Gastrocnemius medialis (tissue), 4 donors: ENCODE results near the gene MAP7. TPM values are rescaled to one million over a fixed set of nuclear protein-coding genes. Genes with fewer than 3 reads are reported as not detected.

Source experiments
- ATAC-seq, 2 donors: fragments of 150-250 bp; one replicate each; pipeline ENCODE4 v1.9.1; 2016
- DNase-seq, 2 donors: peaks; one replicate each; pipeline ENCODE4 v3.0.0-alpha.2; 2019
- H3K27ac ChIP-seq, 4 donors: fragments of 200-600 bp; sonication (generic); 1 replicate in 1 of 4; 2 replicates in 3 of 4; pipeline ENCODE4 v1.5.1; 2016 to 2018; ENCODE audit warnings: mild to moderate bottlenecking in 2 of 4, moderate library complexity in 1 of 4
- H3K27me3 ChIP-seq, 3 donors: fragments of 200-600 bp; sonication (generic) in 2 of 3; 1 replicate in 1 of 3; 2 replicates in 2 of 3; pipeline versions ENCODE4 v1.5.1 to v1.6.0; 2016 to 2019; ENCODE audit warnings: mild to moderate bottlenecking in 1 of 3, moderate library complexity in 1 of 3
- H3K36me3 ChIP-seq, 2 donors: fragments of 200-600 bp; sonication (generic) in 1 of 2; one replicate each; pipeline ENCODE4 v1.5.1; 2017 to 2018
- H3K4me1 ChIP-seq, 2 donors: fragments of 200-600 bp; sonication (generic) in 1 of 2; one replicate each; pipeline ENCODE4 v1.5.1; 2016 to 2017; ENCODE audit warnings: mild to moderate bottlenecking in 2 of 2
- H3K4me3 ChIP-seq, 4 donors: fragments of 200-600 bp; sonication (generic) in 3 of 4; 1 replicate in 1 of 4; 2 replicates in 3 of 4; pipeline ENCODE4 v1.5.1; 2016 to 2019; ENCODE audit warnings: mild to moderate bottlenecking in 2 of 4
- H3K9me3 ChIP-seq, 3 donors: fragments of 200-600 bp; sonication (generic) in 2 of 3; 1 replicate in 1 of 3; 2 replicates in 2 of 3; pipeline ENCODE4 v1.5.1; 2016 to 2019
- POLR2A ChIP-seq, 2 donors: fragments of 450-650 bp; IDR thresholded peaks; one replicate each; pipeline ENCODE4 v1.6.1; 2017; ENCODE audit warnings: antibody characterized with exemption in 2 of 2, mild to moderate bottlenecking in 2 of 2, moderate library complexity in 2 of 2
- in situ Hi-C, 4 donors: fragments of 200-750 bp; cut with MboI; loops; one replicate each; pipeline versions ENCODE4 v1.15.0 to v1.8.0; 2017; ENCODE audit warnings: low sequenced_read_pairs in 4 of 4
- intact Hi-C: fragments of 100-400 bp; cut with DNase I; formaldehyde crosslinking; loops from one replicate; pipeline ENCODE4 v1.15.1; 2023; ENCODE audit warnings: low total_unique reads
- total RNA-seq, 4 donors: library from RNA; depleted of rRNA; stranded (reverse); fragments of >200 nt; gene quantifications; one replicate each; pipeline versions ENCODE4 v1.1.0 to v1.2.3, GENCODE V29; 2016
- TF ChIP-seq, protein P1 (sequence below), 5 experiments: fragments of 450-650 bp in 3 of 5; fragments of 200-600 bp in 2 of 5; sonication (generic) in 2 of 5; IDR thresholded peaks in 4 of 5; conservative IDR thresholded peaks in 1 of 5; 1 replicate in 4 of 5; 2 replicates in 1 of 5; pipeline ENCODE4 v1.5.1; 2016 to 2019; ENCODE audit warnings: antibody characterized with exemption in 5 of 5, mild to moderate bottlenecking in 3 of 5, moderate library complexity in 3 of 5

Gene MAP7
- total RNA-seq, 4 donors from 2014 or later: 0.22 to 0.56 (median 0.39) TPM

DNA sequence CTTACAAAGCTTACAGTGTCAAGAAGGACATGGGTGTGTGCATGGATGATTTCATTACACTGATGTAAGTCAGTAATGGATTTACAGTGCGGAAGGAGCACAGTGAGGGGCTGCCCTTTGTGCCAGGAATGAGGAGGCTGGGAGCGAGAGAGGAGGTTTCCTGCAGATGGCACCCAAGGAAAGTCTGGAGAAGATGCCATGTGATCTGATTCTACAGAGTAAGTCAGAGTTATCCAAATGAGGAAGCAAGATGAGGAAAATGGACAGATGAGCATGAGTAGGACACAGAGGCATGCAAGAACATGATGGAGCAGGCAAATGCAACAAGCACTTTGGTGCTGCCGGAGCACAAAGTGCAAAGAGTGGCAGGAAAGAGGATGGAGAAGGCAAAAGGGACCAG, 29.7 kb downstream of the MAP7 start:
- no peak for TF ChIP-seq POLR2A (IDR thresholded peaks at IDR 0.05)
- TF ChIP-seq, protein P1, sequence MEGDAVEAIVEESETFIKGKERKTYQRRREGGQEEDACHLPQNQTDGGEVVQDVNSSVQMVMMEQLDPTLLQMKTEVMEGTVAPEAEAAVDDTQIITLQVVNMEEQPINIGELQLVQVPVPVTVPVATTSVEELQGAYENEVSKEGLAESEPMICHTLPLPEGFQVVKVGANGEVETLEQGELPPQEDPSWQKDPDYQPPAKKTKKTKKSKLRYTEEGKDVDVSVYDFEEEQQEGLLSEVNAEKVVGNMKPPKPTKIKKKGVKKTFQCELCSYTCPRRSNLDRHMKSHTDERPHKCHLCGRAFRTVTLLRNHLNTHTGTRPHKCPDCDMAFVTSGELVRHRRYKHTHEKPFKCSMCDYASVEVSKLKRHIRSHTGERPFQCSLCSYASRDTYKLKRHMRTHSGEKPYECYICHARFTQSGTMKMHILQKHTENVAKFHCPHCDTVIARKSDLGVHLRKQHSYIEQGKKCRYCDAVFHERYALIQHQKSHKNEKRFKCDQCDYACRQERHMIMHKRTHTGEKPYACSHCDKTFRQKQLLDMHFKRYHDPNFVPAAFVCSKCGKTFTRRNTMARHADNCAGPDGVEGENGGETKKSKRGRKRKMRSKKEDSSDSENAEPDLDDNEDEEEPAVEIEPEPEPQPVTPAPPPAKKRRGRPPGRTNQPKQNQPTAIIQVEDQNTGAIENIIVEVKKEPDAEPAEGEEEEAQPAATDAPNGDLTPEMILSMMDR (IDR thresholded peaks at IDR 0.05 in 4 of 5, conservative IDR thresholded peaks at IDR 0.05 in 1 of 5): no peak
- Histone ChIP-seq H3K4me3 (no peak overlapping the region), H3K9me3 (no peaks in the 10 kb centered on the region), H3K4me1 (no peaks in the 10 kb centered on the region), H3K36me3 (no peaks in the 10 kb centered on the region), H3K27me3 (no peaks in the 10 kb centered on the region), H3K27ac (no peak overlapping the region)
- ATAC-seq: no peak
- no peak for DNase-seq
- in situ Hi-C loops (no loop called here), intact Hi-C loops (no loop called here)

DNA sequence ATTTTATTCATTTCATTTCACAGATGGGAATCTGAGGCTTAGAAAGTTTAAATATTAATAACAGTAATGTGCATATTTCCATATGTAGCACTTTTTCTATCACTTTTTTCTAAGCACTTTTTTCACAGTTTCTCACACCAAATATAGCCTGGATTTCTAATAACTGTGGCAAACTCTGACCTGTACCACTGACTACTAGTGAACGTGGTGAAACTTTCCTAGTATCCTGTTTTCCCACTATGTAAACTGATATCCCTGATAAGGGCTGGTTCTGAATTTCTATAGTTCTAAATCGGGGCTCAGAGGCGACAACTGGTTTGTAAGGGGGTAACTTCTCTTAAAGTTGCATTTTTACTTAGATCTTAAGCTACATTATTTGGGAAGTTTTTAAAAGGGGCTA, 32.6 kb downstream of the MAP7 start:
- H3K9me3 ChIP-seq: no peaks in the 10 kb centered on the region
- H3K27me3 ChIP-seq: no peaks in the 10 kb centered on the region
- in situ Hi-C loops (no loop called here), intact Hi-C loops (no loop called here)
- no peak for ATAC-seq
- H3K4me1 ChIP-seq: no peaks in the 10 kb centered on the region
- DNase-seq: no peak
- H3K36me3 ChIP-seq: no peaks in the 10 kb centered on the region
- TF ChIP-seq, protein P1 (IDR thresholded peaks at IDR 0.05 in 4 of 5, conservative IDR thresholded peaks at IDR 0.05 in 1 of 5): no peak
- no peak for TF ChIP-seq POLR2A (IDR thresholded peaks at IDR 0.05)
- H3K27ac ChIP-seq: no peak overlapping the region
- H3K4me3 ChIP-seq: no peak overlapping the region

- H3K27me3 ChIP-seq: no peaks in the 10 kb centered on the region
- TF ChIP-seq, protein P1 (IDR thresholded peaks at IDR 0.05 in 4 of 5, conservative IDR thresholded peaks at IDR 0.05 in 1 of 5): no peak
- no peak for TF ChIP-seq POLR2A (IDR thresholded peaks at IDR 0.05)
- no peak overlapping the region for H3K27ac ChIP-seq
- intact Hi-C loops: no loop called here
- no peaks in the 10 kb centered on the region for H3K9me3 ChIP-seq
- in situ Hi-C loops: no loop called here
- ATAC-seq (no peak), DNase-seq (no peak)
- no peaks in the 10 kb centered on the region for H3K36me3 ChIP-seq
- no peak overlapping the region for H3K4me3 ChIP-seq
- H3K4me1 ChIP-seq: no peaks in the 10 kb centered on the region
Measured at GRCh38 chr6:136517002-136517401, 33.2 kb downstream of the MAP7 start.

GRCh38 chr6:136514591-136514990, 35.6 kb downstream of the MAP7 start:
- in situ Hi-C loops: no loop called here
- no peak for DNase-seq

DNA sequence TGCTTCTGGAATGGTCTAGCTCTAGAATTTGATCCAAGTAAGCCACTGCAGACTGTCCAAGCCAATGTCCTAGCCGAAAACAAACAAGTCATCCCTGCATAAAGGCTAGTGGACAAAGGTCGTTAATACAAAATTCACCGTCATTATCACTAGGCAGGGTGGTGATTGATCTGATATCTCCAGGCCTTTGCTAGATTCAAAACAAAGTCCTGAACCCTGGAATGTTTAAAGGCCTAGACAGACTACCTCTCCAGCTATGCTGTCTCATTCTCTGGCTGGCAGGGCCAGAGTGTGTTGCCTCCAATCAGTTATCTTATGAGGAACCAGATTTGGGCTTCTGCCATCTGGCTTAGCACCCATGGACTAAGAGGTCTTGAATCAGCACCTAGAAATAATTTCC, 38.3 kb downstream of the MAP7 start:
- Histone ChIP-seq H3K4me3 (no peak overlapping the region), H3K9me3 (no peaks in the 10 kb centered on the region), H3K4me1 (no peaks in the 10 kb centered on the region), H3K36me3 (no peaks in the 10 kb centered on the region), H3K27me3 (no peaks in the 10 kb centered on the region), H3K27ac (no peak overlapping the region)
- no peak for TF ChIP-seq POLR2A (IDR thresholded peaks at IDR 0.05)
- TF ChIP-seq, protein P1 (IDR thresholded peaks at IDR 0.05 in 4 of 5, conservative IDR thresholded peaks at IDR 0.05 in 1 of 5): no peak
- DNase-seq (no peak), ATAC-seq (no peak)
- in situ Hi-C loops: no loop called here
- intact Hi-C loops: no loop called here

More at GRCh38 chr6:136514591-136514990, 35.6 kb downstream of the MAP7 start:
- Histone ChIP-seq H3K4me1 (no peaks in the 10 kb centered on the region), H3K36me3 (no peaks in the 10 kb centered on the region), H3K27me3 (no peaks in the 10 kb centered on the region), H3K27ac (no peak overlapping the region), H3K9me3 (no peaks in the 10 kb centered on the region), H3K4me3 (no peak overlapping the region)
- intact Hi-C loops: no loop called here
- no peak for ATAC-seq
- TF ChIP-seq POLR2A (IDR thresholded peaks at IDR 0.05): no peak
- TF ChIP-seq, protein P1 (IDR thresholded peaks at IDR 0.05 in 4 of 5, conservative IDR thresholded peaks at IDR 0.05 in 1 of 5): no peak
